OCI-LY1 (cell line): ENCODE data around the gene VAV2.

Experiments used
- H2AFZ ChIP-seq: fragments of 200-600 bp; sonication (generic), shearing (Covaris generic); 2 replicates; pipeline ENCODE4 v1.6.0; 2014; ENCODE audit warnings: antibody characterized with exemption, mild to moderate bottlenecking, low read length
- H3F3A ChIP-seq: fragments of 200-600 bp; sonication (generic), shearing (Covaris generic); 2 replicates; pipeline ENCODE4 v1.6.0; 2014; ENCODE audit warnings: mild to moderate bottlenecking, antibody characterized with exemption, low read length, moderate library complexity; ENCODE audit not compliant: insufficient read depth
- H3K27ac ChIP-seq: fragments of 200-600 bp; sonication (generic); 2 replicates; pipeline ENCODE4 v1.5.1; 2014; ENCODE audit warnings: low read length, mixed run types, mild to moderate bottlenecking, low read depth; ENCODE audit not compliant: poor library complexity, severe bottlenecking
- H3K27me3 ChIP-seq: fragments of 200-600 bp; sonication (generic); 2 replicates; pipeline ENCODE4 v1.6.0; 2014; ENCODE audit warnings: antibody characterized with exemption, mild to moderate bottlenecking, low read length, moderate library complexity; ENCODE audit not compliant: insufficient read depth
- H3K36me3 ChIP-seq: fragments of 200-600 bp; sonication (generic); 2 replicates; pipeline ENCODE4 v1.6.1; 2014; ENCODE audit warnings: mild to moderate bottlenecking, antibody characterized with exemption, low read length, moderate library complexity, mixed read lengths; ENCODE audit not compliant: insufficient read depth
- H3K4me1 ChIP-seq: fragments of 200-600 bp; sonication (generic); 2 replicates; pipeline ENCODE4 v1.5.1; 2014; ENCODE audit warnings: mild to moderate bottlenecking, low read length, moderate library complexity; ENCODE audit not compliant: insufficient read depth, severe bottlenecking
- H3K4me2 ChIP-seq: fragments of 200-600 bp; sonication (generic), shearing (Covaris generic); 2 replicates; pipeline ENCODE4 v1.6.1; 2014; ENCODE audit warnings: low read length
- H3K4me3 ChIP-seq: fragments of 200-600 bp; sonication (generic); 2 replicates; pipeline ENCODE4 v1.5.1; 2014; ENCODE audit warnings: low read length, low read depth, mild to moderate bottlenecking, mixed read lengths; ENCODE audit not compliant: poor library complexity, severe bottlenecking
- H3K79me2 ChIP-seq: fragments of 200-600 bp; shearing (Covaris generic); 2 replicates; pipeline ENCODE4 v1.6.1; 2016; ENCODE audit warnings: mixed run types, low read length, mixed read lengths; ENCODE audit not compliant: insufficient read depth
- H3K9ac ChIP-seq: fragments of 200-600 bp; sonication (generic), shearing (Covaris generic); 2 replicates; pipeline ENCODE4 v1.6.1; 2014; ENCODE audit warnings: mild to moderate bottlenecking, low read length, mixed read lengths
- H3K9me2 ChIP-seq: fragments of 200-600 bp; sonication (generic), shearing (Covaris generic); 2 replicates; pipeline ENCODE4 v1.6.1; 2014; ENCODE audit warnings: low read depth, mild to moderate bottlenecking, low read length, mixed read lengths
- H3K9me3 ChIP-seq: fragments of 200-600 bp; shearing (Covaris generic); 2 replicates; pipeline ENCODE4 v1.6.1; 2014; ENCODE audit warnings: low read length, mixed read lengths
- H4K20me1 ChIP-seq: fragments of 200-600 bp; sonication (generic), shearing (Covaris generic); 2 replicates; pipeline ENCODE4 v1.6.0; 2016; ENCODE audit warnings: mild to moderate bottlenecking, low read length; ENCODE audit not compliant: insufficient read depth
- EZH2 ChIP-seq: fragments of 200-600 bp; sonication (generic), shearing (Covaris generic); IDR thresholded peaks from 2 replicates; pipeline ENCODE4 v1.8.0; 2017; ENCODE audit warnings: borderline replicate concordance, mixed run types, mild to moderate bottlenecking, antibody characterized with exemption, low read length, moderate library complexity, mixed read lengths
- TF ChIP-seq, protein P1 (sequence below): fragments of 200-600 bp; sonication (generic), shearing (Covaris generic); IDR thresholded peaks from 2 replicates; pipeline ENCODE4 v1.5.1; 2017; ENCODE audit warnings: mild to moderate bottlenecking, antibody characterized with exemption, low read length, moderate library complexity, mixed read lengths

Gene VAV2

DNA sequence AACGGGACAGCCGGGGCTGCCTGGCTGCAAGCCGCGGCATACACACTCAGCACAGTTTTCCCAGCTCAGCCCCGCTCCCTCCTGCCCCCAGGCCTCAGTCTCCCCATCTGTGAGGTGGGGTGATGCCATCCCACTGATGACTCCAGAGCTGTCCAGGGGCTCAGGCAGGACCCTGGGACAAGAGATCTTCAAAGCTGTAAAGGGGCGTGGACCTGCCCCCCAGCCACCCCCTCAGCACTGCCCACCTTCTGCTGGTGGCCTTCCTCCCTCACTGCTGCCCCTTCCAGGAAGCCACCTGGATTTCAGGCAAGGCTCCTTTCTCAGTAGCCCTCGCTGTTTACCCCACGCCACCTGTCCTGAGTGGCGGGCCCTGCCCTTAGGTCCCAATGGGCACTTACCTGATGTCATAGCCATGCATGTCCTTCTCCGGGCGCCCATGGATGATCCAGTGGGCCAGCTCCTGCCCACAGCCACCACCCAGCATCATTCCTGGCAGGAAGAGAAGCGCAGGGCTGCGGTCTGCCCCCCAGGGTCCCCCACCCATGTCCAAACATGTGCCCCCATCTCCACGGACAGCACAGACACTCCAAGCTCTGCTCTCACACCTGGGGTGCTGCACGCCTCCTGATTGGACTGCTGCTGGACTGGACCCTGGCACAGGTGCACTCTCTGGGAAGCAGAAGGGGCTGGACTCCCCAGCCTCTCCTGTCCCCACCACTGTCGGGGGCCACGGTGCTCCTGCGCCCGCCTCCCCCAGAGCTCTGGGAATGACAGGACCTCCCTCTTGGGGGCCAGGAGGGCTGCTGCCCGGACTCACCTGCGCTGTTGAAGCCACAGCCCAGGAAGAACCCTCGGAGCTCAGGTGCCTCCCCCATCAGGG is 279.7 kb downstream of the VAV2 start:
- H3K4me2 ChIP-seq, result no peak overlapping the region

More for the DNA sequence above, 279.7 kb downstream of the VAV2 start:
- Histone ChIP-seq H3K9me3 (no peaks in the 10 kb centered on the region), H3K36me3 (no peaks in the 10 kb centered on the region), H3K4me1 (no peaks in the 10 kb centered on the region), H3K9me2 (no peaks in the 10 kb centered on the region), H2AFZ (no peak overlapping the region), H4K20me1 (no peaks in the 10 kb centered on the region), H3K27me3 (0 out of 2 replicates have a peak, but pooled peaks cover 7% of the 10 kb centered on the region), H3K4me3 (no peak overlapping the region), H3K27ac (no peak overlapping the region), H3K9ac (no peak overlapping the region), H3F3A (no peaks in the 10 kb centered on the region), H3K79me2 (no peaks in the 10 kb centered on the region)
- TF ChIP-seq EZH2, result no peak
- TF ChIP-seq, protein P1, sequence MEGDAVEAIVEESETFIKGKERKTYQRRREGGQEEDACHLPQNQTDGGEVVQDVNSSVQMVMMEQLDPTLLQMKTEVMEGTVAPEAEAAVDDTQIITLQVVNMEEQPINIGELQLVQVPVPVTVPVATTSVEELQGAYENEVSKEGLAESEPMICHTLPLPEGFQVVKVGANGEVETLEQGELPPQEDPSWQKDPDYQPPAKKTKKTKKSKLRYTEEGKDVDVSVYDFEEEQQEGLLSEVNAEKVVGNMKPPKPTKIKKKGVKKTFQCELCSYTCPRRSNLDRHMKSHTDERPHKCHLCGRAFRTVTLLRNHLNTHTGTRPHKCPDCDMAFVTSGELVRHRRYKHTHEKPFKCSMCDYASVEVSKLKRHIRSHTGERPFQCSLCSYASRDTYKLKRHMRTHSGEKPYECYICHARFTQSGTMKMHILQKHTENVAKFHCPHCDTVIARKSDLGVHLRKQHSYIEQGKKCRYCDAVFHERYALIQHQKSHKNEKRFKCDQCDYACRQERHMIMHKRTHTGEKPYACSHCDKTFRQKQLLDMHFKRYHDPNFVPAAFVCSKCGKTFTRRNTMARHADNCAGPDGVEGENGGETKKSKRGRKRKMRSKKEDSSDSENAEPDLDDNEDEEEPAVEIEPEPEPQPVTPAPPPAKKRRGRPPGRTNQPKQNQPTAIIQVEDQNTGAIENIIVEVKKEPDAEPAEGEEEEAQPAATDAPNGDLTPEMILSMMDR, result no peak
